ENCODE data around the gene HOXC11.

DNA sequence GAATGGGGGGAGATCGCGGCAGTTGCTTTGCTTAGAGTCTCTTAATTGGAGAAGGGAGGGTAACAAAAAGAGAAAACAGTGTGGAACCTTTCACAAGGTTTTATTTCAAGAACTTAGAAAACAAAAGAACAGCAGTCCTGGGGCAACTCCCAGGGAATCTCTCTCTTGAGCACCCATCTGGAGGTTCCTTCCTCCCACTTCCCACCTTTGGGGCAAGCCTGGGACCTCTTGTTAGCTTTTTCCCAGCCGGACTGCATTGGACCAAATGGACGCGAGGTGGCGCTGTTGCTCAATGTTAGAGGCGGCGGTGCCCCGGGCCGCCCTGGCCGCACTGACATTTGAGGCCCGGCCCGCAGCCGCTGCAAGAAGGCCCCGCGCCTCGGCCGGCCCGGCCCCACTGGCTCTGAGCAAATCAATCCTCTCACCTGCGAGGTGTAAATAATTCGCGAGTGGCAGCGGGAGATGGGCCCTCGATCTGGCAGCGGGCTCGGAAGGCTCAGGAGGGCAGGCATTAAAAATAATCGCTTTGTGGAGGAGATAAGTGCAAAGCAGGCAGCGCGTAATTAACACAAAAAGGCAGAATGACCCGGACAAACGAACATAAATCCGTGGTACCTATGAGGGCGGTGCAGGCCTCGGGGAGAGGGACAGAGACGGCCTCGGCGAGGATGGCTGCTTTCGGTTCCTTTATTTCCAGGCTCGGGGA, 33.1 kb downstream of the HOXC11 start:
- TF ChIP-seq, protein P1, sequence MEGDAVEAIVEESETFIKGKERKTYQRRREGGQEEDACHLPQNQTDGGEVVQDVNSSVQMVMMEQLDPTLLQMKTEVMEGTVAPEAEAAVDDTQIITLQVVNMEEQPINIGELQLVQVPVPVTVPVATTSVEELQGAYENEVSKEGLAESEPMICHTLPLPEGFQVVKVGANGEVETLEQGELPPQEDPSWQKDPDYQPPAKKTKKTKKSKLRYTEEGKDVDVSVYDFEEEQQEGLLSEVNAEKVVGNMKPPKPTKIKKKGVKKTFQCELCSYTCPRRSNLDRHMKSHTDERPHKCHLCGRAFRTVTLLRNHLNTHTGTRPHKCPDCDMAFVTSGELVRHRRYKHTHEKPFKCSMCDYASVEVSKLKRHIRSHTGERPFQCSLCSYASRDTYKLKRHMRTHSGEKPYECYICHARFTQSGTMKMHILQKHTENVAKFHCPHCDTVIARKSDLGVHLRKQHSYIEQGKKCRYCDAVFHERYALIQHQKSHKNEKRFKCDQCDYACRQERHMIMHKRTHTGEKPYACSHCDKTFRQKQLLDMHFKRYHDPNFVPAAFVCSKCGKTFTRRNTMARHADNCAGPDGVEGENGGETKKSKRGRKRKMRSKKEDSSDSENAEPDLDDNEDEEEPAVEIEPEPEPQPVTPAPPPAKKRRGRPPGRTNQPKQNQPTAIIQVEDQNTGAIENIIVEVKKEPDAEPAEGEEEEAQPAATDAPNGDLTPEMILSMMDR (IDR thresholded peaks at IDR 0.05), result peak; percentile 89 to 99 (median 94)
- TF ChIP-seq POLR2AphosphoS5 (IDR thresholded peaks at IDR 0.05) (peak; percentile 46), POLR2A (IDR thresholded peaks at IDR 0.05) (no peak)

Data from prostate gland (tissue), 2 donors.